ENCODE results near the gene MBD3L2B.

The MBD3L2B gene

GRCh38 chr19:6970443-6970842 is 50.8 kb downstream of the MBD3L2B start:
- ChIA-PET POLR2A (no interaction called here), CTCF (no interaction called here)
- no peak for TF ChIP-seq CTCF (IDR thresholded peaks at IDR 0.05; ENCODE audit: insufficient read depth, low read length, missing control alignments)
- no peak overlapping the region for H3K4me3 ChIP-seq (ENCODE audit: low read depth, low read length)
- DNase-seq (ENCODE audit: low read depth, low spot score), result no peak

GRCh38 chr19:6970021-6970420 is 51.2 kb downstream of the MBD3L2B start:
- no peak for DNase-seq (ENCODE audit: low read depth, low spot score)
- ChIA-PET POLR2A (no interaction called here), CTCF (no interaction called here)
- TF ChIP-seq CTCF (IDR thresholded peaks at IDR 0.05; ENCODE audit: insufficient read depth, low read length, missing control alignments), result no peak
- no peak overlapping the region for H3K4me3 ChIP-seq (ENCODE audit: low read depth, low read length)

GRCh38 chr19:6969490-6969889 is 51.7 kb downstream of the MBD3L2B start:
- TF ChIP-seq CTCF (IDR thresholded peaks at IDR 0.05; ENCODE audit: insufficient read depth, low read length, missing control alignments), result no peak
- CTCF ChIA-PET, result no interaction called here
- no peak for DNase-seq (ENCODE audit: low read depth, low spot score)
- no peak overlapping the region for H3K4me3 ChIP-seq (ENCODE audit: low read depth, low read length)
- POLR2A ChIA-PET, result no interaction called here
